Right atrium auricular region (tissue), 2 donors: ENCODE results near the gene PNPLA7. TPM values are rescaled to one million over a fixed set of nuclear protein-coding genes. Genes with fewer than 3 reads are reported as not detected.

Experiments used
- DNase-seq: peaks from one replicate; pipeline ENCODE4 v3.0.0-alpha.2; 2019; ENCODE audit warnings: low spot score
- H3K27ac ChIP-seq, 2 donors: fragments of 200-600 bp; sonication (generic); 1 replicate in 1 of 2; 2 replicates in 1 of 2; pipeline ENCODE4 v1.5.1; 2016 to 2019
- H3K27me3 ChIP-seq, 2 donors: fragments of 200-600 bp; sonication (generic); one replicate each; pipeline versions ENCODE4 v1.5.1 to v1.6.0; 2017 to 2019
- H3K36me3 ChIP-seq: fragments of 200-600 bp; sonication (generic); one replicate; pipeline ENCODE4 v1.5.1; 2016
- H3K4me1 ChIP-seq, 2 donors: fragments of 200-600 bp; sonication (generic); one replicate each; pipeline versions ENCODE4 v1.5.1 to v1.6.0; 2017 to 2019
- H3K4me3 ChIP-seq, 2 donors: fragments of 200-600 bp; sonication (generic); 1 replicate in 1 of 2; 2 replicates in 1 of 2; pipeline ENCODE4 v1.5.1; 2017 to 2019; ENCODE audit warnings: mild to moderate bottlenecking in 1 of 2, moderate library complexity in 1 of 2
- H3K9me3 ChIP-seq, 2 donors: fragments of 200-600 bp; sonication (generic); one replicate each; pipeline ENCODE4 v1.5.1; 2019
- total RNA-seq, 2 donors: library from RNA; depleted of rRNA; stranded (reverse); fragments of >200 nt; gene quantifications; one replicate each; pipeline ENCODE4 v1.1.0, GENCODE V29; 2016
- TF ChIP-seq, protein P1 (sequence below), 2 donors: fragments of 200-600 bp; sonication (generic); IDR thresholded peaks; one replicate each; pipeline ENCODE4 v1.5.1; 2019; ENCODE audit warnings: antibody characterized with exemption in 2 of 2

PNPLA7 gene
- total RNA-seq, 2 donors from 2014 or later, result 4.4 to 4.6 TPM

DNA sequence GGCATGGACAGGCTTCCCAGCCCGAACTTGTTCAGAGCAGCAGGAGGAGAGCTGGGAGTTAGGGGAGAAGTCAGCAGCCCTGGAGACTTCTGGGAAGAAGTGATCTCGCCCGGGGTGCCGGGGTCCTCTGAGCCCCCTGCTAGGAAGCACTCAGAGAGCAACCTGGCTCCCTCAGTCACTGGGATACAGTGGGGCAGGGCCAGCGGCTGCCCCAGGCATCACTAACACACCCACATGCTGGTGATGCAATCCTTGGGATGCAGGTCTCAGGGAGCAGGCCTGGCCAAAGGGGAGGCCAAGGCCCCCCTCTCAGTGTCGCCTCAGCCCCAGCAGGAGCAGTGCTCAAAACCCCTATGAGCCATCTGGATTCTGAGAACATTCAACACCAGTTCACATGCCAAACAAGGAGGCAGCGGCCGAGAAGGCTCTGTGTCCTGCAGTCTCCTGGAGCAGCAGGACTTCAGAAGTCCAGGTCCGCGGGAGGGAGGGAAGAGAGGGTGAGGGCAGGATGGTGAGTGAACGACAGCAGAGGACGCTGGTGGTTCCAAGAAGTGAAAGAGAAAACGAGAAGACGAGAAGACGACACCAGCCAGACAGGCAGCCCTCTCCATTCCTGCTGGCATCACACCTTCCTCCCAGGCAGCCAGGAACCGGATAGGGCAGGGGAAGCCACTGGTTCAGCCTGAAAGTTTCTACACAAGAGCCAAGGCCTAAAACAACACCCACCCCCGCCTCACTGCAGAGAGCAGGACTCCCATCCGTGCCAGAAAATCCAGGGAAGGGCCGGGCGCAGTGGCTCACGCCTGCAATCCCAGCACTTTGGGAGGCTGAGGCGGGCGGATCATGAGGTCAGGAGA lies 2.3 kb downstream of the PNPLA7 start:
- DNase-seq, result peak; percentile 60
- peak overlapping the region; percentile 36 to 95 for H3K27ac ChIP-seq
- H3K27me3 ChIP-seq, result no peaks in the 10 kb centered on the region
- H3K9me3 ChIP-seq, result no peaks in the 10 kb centered on the region
- H3K4me3 ChIP-seq, result no peak overlapping the region
- TF ChIP-seq, protein P1, sequence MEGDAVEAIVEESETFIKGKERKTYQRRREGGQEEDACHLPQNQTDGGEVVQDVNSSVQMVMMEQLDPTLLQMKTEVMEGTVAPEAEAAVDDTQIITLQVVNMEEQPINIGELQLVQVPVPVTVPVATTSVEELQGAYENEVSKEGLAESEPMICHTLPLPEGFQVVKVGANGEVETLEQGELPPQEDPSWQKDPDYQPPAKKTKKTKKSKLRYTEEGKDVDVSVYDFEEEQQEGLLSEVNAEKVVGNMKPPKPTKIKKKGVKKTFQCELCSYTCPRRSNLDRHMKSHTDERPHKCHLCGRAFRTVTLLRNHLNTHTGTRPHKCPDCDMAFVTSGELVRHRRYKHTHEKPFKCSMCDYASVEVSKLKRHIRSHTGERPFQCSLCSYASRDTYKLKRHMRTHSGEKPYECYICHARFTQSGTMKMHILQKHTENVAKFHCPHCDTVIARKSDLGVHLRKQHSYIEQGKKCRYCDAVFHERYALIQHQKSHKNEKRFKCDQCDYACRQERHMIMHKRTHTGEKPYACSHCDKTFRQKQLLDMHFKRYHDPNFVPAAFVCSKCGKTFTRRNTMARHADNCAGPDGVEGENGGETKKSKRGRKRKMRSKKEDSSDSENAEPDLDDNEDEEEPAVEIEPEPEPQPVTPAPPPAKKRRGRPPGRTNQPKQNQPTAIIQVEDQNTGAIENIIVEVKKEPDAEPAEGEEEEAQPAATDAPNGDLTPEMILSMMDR (IDR thresholded peaks at IDR 0.05), result no peak
- H3K4me1 ChIP-seq, result peaks cover 0 to 27% of the 10 kb centered on the region in 2 donors
- no peaks in the 10 kb centered on the region for H3K36me3 ChIP-seq

DNA sequence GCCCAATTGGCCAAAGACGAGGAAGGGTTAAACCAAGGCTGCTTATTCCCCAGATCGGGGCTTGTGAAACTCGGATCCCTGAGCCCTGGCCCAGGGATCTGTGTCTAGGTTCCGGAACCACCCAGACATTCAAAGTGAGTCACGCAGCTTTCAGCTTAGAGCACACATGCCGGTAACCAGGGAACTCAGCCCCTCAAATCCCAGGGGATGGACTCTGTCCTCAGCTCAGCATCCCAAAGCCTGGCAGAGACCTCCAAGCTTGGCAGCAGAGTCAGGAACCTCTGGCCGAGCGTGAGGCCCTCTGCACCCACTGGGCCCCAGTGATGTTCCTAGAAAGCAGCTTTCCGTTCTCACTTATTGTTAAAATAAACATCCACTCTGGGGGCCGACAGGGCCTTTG lies 5.1 kb downstream of the PNPLA7 start:
- H3K27me3 ChIP-seq, result no peaks in the 10 kb centered on the region
- no peak overlapping the region for H3K27ac ChIP-seq
- H3K36me3 ChIP-seq, result peaks cover 6% of the 10 kb centered on the region
- H3K4me1 ChIP-seq, result peaks cover 0 to 14% of the 10 kb centered on the region in 2 donors
- TF ChIP-seq, protein P1 (IDR thresholded peaks at IDR 0.05), result no peak
- no peak overlapping the region for H3K4me3 ChIP-seq
- peak; percentile 63 for DNase-seq
- no peaks in the 10 kb centered on the region for H3K9me3 ChIP-seq

DNA sequence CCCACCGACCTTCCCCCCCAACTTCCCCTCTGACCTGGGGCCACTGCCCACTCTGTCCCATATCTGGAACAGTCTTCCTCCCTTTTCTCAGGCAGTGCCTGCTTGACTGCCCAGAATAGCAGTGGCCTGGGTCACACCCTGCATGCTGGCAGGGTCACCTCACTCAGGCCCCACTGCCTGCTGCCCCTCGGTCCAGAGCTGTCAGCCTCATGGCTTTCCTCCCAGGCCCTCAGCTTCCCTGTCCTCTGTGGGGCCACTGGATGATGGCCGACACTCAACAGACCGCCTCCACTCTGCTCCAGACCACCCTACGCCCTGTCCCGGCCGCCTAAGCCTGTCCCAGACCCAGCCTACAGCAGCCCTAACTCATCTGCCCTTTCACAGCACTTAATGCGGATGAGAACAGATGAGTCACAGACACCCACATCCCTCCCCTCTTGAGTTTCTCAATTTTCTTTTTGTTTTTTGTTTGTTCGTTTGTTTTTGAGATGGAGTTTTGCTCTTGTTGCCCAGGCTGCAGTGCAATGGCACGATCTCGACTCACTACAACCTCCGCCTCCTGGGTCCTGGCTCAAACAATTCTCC lies 5.9 kb downstream of the PNPLA7 start:
- TF ChIP-seq, protein P1 (IDR thresholded peaks at IDR 0.05), result no peak
- Histone ChIP-seq H3K27ac (no peak overlapping the region), H3K4me1 (peaks cover 0 to 5% of the 10 kb centered on the region in 2 donors), H3K4me3 (no peak overlapping the region), H3K36me3 (peaks cover 8% of the 10 kb centered on the region), H3K9me3 (no peaks in the 10 kb centered on the region), H3K27me3 (no peaks in the 10 kb centered on the region)
- no peak for DNase-seq

DNA sequence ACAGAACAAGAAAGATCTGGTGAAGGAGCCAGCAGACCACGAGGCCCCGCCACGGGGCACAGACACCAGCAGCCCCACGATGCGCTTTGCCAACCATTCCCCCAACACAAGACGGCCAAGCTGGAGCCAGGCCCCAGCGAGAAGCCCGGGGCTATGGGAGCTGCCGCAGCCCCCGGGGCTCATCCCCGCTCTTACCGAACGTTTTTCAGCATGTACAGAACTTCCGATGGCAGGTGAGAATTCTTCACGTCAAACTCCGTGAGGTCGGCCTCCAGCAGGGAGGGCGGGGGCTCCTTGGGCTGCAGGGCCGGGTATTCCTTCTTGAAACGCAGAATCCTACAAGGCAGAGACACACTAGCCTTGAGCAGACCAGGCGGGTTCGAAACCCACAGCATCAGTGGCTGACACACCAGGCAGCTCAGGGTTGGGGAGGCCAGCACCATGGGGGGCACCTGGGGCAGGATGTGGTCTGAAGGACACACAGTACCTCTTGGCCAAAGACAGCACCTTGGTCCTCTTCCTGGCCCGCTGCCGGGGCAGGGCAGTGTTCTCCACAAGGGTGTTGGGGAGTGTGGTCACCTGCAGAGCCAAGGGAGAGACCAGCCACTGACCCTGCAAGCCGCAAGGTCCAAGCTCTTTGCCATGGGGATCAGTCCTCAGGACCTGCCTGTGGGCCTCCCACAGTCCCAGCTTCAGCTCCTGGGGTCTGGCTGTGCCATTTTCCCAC lies 6.8 kb downstream of the PNPLA7 start:
- H3K27ac ChIP-seq, result no peak overlapping the region
- no peak for DNase-seq
- TF ChIP-seq, protein P1 (IDR thresholded peaks at IDR 0.05), result no peak
- no peak overlapping the region for H3K4me3 ChIP-seq
- H3K4me1 ChIP-seq, result no peaks in the 10 kb centered on the region
- no peaks in the 10 kb centered on the region for H3K27me3 ChIP-seq
- no peaks in the 10 kb centered on the region for H3K9me3 ChIP-seq
- H3K36me3 ChIP-seq, result peaks cover 8% of the 10 kb centered on the region

DNA sequence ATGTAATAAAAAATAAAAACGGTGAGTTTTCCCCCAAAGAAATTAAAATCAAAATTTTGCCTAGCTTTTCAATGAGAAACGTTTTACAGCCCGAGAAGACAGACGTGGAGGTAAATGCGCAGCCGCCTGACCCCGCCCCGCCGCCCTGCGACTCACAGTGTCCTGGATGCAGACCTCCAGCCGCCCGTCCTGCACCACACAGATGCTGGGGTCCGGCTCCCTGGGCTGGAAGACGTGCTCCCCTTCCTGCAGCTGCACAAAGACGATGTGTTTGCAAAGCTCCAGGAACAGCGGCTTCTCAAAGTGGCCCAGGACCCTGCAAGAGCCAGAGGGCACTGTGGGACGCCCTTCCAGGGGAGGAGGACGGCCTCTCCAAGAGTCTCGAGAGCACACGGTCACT lies 7.7 kb downstream of the PNPLA7 start:
- DNase-seq, result no peak
- no peaks in the 10 kb centered on the region for H3K27me3 ChIP-seq
- TF ChIP-seq, protein P1 (IDR thresholded peaks at IDR 0.05), result no peak
- no peaks in the 10 kb centered on the region for H3K9me3 ChIP-seq
- H3K27ac ChIP-seq, result no peak overlapping the region
- H3K36me3 ChIP-seq, result peaks cover 8% of the 10 kb centered on the region
- H3K4me3 ChIP-seq, result no peak overlapping the region
- H3K4me1 ChIP-seq, result no peaks in the 10 kb centered on the region
